K562 (cell line): ENCODE results near the gene DEPP1. TPM values are rescaled to one million over a fixed set of nuclear protein-coding genes. Genes with fewer than 3 reads are reported as not detected.

Source experiments
- BMI1 ChIP-seq: fragments of 150-350 bp; IDR thresholded peaks from 2 replicates; pipeline ENCODE4 v1.6.1; 2014; ENCODE audit warnings: low read length
- E2F5 ChIP-seq: sonication (generic); formaldehyde crosslinking; IDR thresholded peaks from 2 replicates; pipeline ENCODE4 v1.8.0; 2022; ENCODE audit warnings: mild to moderate bottlenecking, missing genetic modification reagents
- GTF2A2 ChIP-seq: IDR thresholded peaks from 2 replicates; pipeline ENCODE4 v1.6.1; 2016; ENCODE audit warnings: mild to moderate bottlenecking, missing genetic modification characterization, missing compliant biosample characterization
- HMGN3 ChIP-seq: IDR thresholded peaks from 2 replicates; pipeline ENCODE4 v1.6.1; 2011; ENCODE audit warnings: borderline replicate concordance, low read depth, mild to moderate bottlenecking, mixed read lengths, low read length; ENCODE audit not compliant: insufficient read length; ENCODE audit errors: extremely low read depth
- JUND ChIP-seq, 2 experiments: IDR thresholded peaks; 2 replicates in 1 of 2; 3 replicates in 1 of 2; pipeline ENCODE4 v1.6.1; 2011; ENCODE audit warnings: borderline replicate concordance in 2 of 2, low read depth in 2 of 2, low read length in 2 of 2, improper control_type of control experiment in 1 of 2, missing biosample characterization in 1 of 2, missing genetic modification characterization in 1 of 2, missing genetic modification reagents in 1 of 2
- KAT8 ChIP-seq: fragments of 450-650 bp; IDR thresholded peaks from 2 replicates; pipeline ENCODE4 v1.6.1; 2016; ENCODE audit warnings: low read depth, mild to moderate bottlenecking
- PYGO2 ChIP-seq: fragments of 450-650 bp; IDR thresholded peaks from 2 replicates; pipeline ENCODE4 v1.6.1; 2016; ENCODE audit warnings: mild to moderate bottlenecking, missing genetic modification characterization, moderate library complexity, missing compliant biosample characterization
- RERE ChIP-seq: sonication (generic); formaldehyde crosslinking; IDR thresholded peaks from 2 replicates; pipeline ENCODE4 v1.8.0; 2023; ENCODE audit warnings: missing genetic modification reagents, mild to moderate bottlenecking, borderline replicate concordance
- SMARCC2 ChIP-seq: fragments of 450-650 bp; IDR thresholded peaks from 2 replicates; pipeline ENCODE4 v1.6.1; 2017; ENCODE audit warnings: antibody characterized with exemption, moderate library complexity, mild to moderate bottlenecking, low read depth
- XRCC3 ChIP-seq: fragments of 450-650 bp; IDR thresholded peaks from 2 replicates; pipeline ENCODE4 v1.6.1; 2017; ENCODE audit warnings: mild to moderate bottlenecking, moderate library complexity
- ZNF280A ChIP-seq: fragments of 450-650 bp; IDR thresholded peaks from 2 replicates; pipeline ENCODE4 v1.6.1; 2018; ENCODE audit warnings: mild to moderate bottlenecking, low read depth; ENCODE audit not compliant: partially characterized antibody
- ZNF316 ChIP-seq: fragments of 450-650 bp; IDR thresholded peaks from 2 replicates; pipeline ENCODE4 v1.6.1; 2016
- polyA plus RNA-seq, 8 experiments: library from polyadenylated mRNA; depleted of rRNA in 4 of 8; stranded (reverse) in 5 of 8; unstranded in 3 of 8; fragments of >200 nt; fragmentation: Nextera tagmentation in 2 of 8; fragmentation: Illumina TruSeq in 1 of 8; extraction: Ambion mirVana in 2 of 8; extraction: Trizol in 1 of 8; gene quantifications; 2 replicates each; pipeline versions ENCODE4 v1.2.1 to v1.2.3, GENCODE V29; 2011 to 2014; ENCODE audit warnings: inconsistent platforms in 1 of 8, missing spikeins in 1 of 8
- total RNA-seq, 7 experiments: library from RNA; depleted of rRNA in 6 of 7; stranded (reverse); fragments of >200 nt in 6 of 7; fragmentation: Illumina TruSeq in 2 of 7; extraction: Trizol in 2 of 7; gene quantifications; 2 replicates each; pipeline versions ENCODE4 v1.2.1 to v1.2.3, GENCODE V29; 2011 to 2021; ENCODE audit warnings: low replicate concordance in 1 of 7
- TF ChIP-seq, protein P1 (sequence below): sonication (generic); formaldehyde crosslinking; IDR thresholded peaks from 2 replicates; pipeline ENCODE4 v1.8.0; 2022; ENCODE audit warnings: mild to moderate bottlenecking, missing genetic modification reagents

The DEPP1 gene
- total and polyA plus RNA-seq, 9 of the 15 experiments (the other 6 are each of a cell fraction or from before 2014, with no cell fraction given): 0.04 to 0.54 (median 0.20) TPM; not detected in 1

GRCh38 chr10:44944354-44944753 is 34.3 kb downstream of the DEPP1 start (continued):
- TF ChIP-seq, protein P1, sequence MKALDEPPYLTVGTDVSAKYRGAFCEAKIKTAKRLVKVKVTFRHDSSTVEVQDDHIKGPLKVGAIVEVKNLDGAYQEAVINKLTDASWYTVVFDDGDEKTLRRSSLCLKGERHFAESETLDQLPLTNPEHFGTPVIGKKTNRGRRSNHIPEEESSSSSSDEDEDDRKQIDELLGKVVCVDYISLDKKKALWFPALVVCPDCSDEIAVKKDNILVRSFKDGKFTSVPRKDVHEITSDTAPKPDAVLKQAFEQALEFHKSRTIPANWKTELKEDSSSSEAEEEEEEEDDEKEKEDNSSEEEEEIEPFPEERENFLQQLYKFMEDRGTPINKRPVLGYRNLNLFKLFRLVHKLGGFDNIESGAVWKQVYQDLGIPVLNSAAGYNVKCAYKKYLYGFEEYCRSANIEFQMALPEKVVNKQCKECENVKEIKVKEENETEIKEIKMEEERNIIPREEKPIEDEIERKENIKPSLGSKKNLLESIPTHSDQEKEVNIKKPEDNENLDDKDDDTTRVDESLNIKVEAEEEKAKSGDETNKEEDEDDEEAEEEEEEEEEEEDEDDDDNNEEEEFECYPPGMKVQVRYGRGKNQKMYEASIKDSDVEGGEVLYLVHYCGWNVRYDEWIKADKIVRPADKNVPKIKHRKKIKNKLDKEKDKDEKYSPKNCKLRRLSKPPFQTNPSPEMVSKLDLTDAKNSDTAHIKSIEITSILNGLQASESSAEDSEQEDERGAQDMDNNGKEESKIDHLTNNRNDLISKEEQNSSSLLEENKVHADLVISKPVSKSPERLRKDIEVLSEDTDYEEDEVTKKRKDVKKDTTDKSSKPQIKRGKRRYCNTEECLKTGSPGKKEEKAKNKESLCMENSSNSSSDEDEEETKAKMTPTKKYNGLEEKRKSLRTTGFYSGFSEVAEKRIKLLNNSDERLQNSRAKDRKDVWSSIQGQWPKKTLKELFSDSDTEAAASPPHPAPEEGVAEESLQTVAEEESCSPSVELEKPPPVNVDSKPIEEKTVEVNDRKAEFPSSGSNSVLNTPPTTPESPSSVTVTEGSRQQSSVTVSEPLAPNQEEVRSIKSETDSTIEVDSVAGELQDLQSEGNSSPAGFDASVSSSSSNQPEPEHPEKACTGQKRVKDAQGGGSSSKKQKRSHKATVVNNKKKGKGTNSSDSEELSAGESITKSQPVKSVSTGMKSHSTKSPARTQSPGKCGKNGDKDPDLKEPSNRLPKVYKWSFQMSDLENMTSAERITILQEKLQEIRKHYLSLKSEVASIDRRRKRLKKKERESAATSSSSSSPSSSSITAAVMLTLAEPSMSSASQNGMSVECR (CRISPR knock-in tag): no peak
- TF ChIP-seq BMI1 (no peak), PYGO2 (tag) (no peak), XRCC3 (peak; percentile 51; the same call in 1 of the 2 replicates), KAT8 (no peak), ZNF280A (peak; percentile 83), RERE (CRISPR knock-in tag) (no peak), ZNF316 (peak; percentile 63), E2F5 (no peak), GTF2A2 (tag) (no peak), JUND (IDR thresholded peaks at IDR 0.05; ENCODE audit: borderline replicate concordance, low read depth, low read length) (peak; percentile 24; the same call in 1 of the 2 replicates), JUND (tag; IDR thresholded peaks at IDR 0.05; ENCODE audit: borderline replicate concordance, low read depth, low read length) (no peak), SMARCC2 (no peak), HMGN3 (no peak)
